A549 (cell line): ENCODE measurements around the gene LMF1. TPM values are rescaled to one million over a fixed set of nuclear protein-coding genes. Genes with fewer than 3 reads are reported as not detected.

ENCODE experiments used
- ATAC-seq, 2 experiments: fragments of 200-7000 bp in 1 of 2; fragments of >200 bp in 1 of 2; cut with Nextera tagmentation in 1 of 2; cut with Tn5 transposase in 1 of 2; 3 replicates each; pipeline versions ENCODE4 v1.8.0 to v1.9.1; 2018 to 2020; ENCODE audit warnings: mild to moderate bottlenecking in 1 of 2, moderate library complexity in 1 of 2
- CTCF ChIA-PET: fragments of 300-600 bp; sonication (Branson Sonifier 250); formaldehyde crosslinking; extraction: SDS; loops from one replicate; lab custom pipeline; 2021; ENCODE audit warnings: antibody characterized with exemption, inconsistent platforms; lab: Yijun Ruan, JAX
- POLR2A ChIA-PET: fragments of 350-600 bp; formaldehyde crosslinking; extraction: SDS; loops from one replicate; lab custom pipeline; 2021; ENCODE audit warnings: antibody characterized with exemption, inconsistent platforms; lab: Yijun Ruan, JAX
- DNase-seq, 2 experiments: peaks; one replicate each; pipeline versions ENCODE4 v3.0.0 to v3.0.0-alpha.2; 2011 to 2016; ENCODE audit warnings: low read depth in 1 of 2, low spot score in 1 of 2
- FAIRE-seq: peaks from 2 replicates; lab custom pipeline; 2011; peaks lifted over from hg19 to GRCh38; lab: Jason Lieb, UNC
- H3K27ac ChIP-seq, 2 experiments: fragments of >200 bp; sonication (Bioruptor Twin); formaldehyde crosslinking; 3 replicates each; pipeline ENCODE4 v1.5.1; 2016 to 2017
- H3K4me1 ChIP-seq: fragments of >200 bp; sonication (Bioruptor Twin); formaldehyde crosslinking; 3 replicates; pipeline ENCODE4 v1.6.1; 2016
- H3K4me2 ChIP-seq: fragments of >200 bp; sonication (Bioruptor Twin); formaldehyde crosslinking; 3 replicates; pipeline ENCODE4 v1.6.1; 2016
- H3K4me3 ChIP-seq: fragments of >200 bp; sonication (Bioruptor Twin); formaldehyde crosslinking; 3 replicates; pipeline ENCODE4 v1.5.1; 2016
- H3K9me3 ChIP-seq: fragments of >200 bp; sonication (Bioruptor Twin); formaldehyde crosslinking; 3 replicates; pipeline ENCODE4 v1.6.1; 2016
- BHLHE40 ChIP-seq: IDR thresholded peaks from 2 replicates; pipeline ENCODE4 v1.6.1; 2012; ENCODE audit warnings: low read depth, low read length, inconsistent platforms
- CHD2 ChIP-seq: fragments of 150-350 bp; IDR thresholded peaks from 2 replicates; pipeline ENCODE4 v1.6.1; 2014; ENCODE audit warnings: low read length; ENCODE audit not compliant: partially characterized antibody
- CHD4 ChIP-seq: fragments of 200-600 bp; sonication (generic); IDR thresholded peaks from 2 replicates; pipeline ENCODE4 v1.6.1; 2016; ENCODE audit warnings: antibody characterized with exemption, mild to moderate bottlenecking, borderline replicate concordance
- ESRRA ChIP-seq: fragments of 150-350 bp; IDR thresholded peaks from 2 replicates; pipeline ENCODE4 v1.6.1; 2014; ENCODE audit warnings: mild to moderate bottlenecking, low read length, borderline replicate concordance
- FOSL2 ChIP-seq, 2 experiments: fragments of 450-650 bp in 1 of 2; fragments of >200 bp in 1 of 2; sonication (Bioruptor Twin) in 1 of 2; formaldehyde crosslinking; IDR thresholded peaks; 2 replicates each; pipeline versions ENCODE4 v1.5.0 to v1.6.1; 2016 to 2020; ENCODE audit warnings: mild to moderate bottlenecking in 1 of 2, moderate library complexity in 1 of 2
- HDAC2 ChIP-seq: fragments of 200-600 bp; sonication (generic); IDR thresholded peaks from 2 replicates; pipeline ENCODE4 v1.6.1; 2016
- HOXA7 ChIP-seq: fragments of 250-450 bp; sonication (Bioruptor Pico); IDR thresholded peaks from 2 replicates; pipeline ENCODE4 v1.5.0; 2020; ENCODE audit warnings: mild to moderate bottlenecking, moderate library complexity
- HOXB13 ChIP-seq: fragments of 250-450 bp; sonication (Bioruptor Pico); IDR thresholded peaks from 2 replicates; pipeline ENCODE4 v1.5.0; 2020; ENCODE audit warnings: low read depth, mild to moderate bottlenecking, moderate library complexity
- JUN ChIP-seq, 2 experiments: fragments of >200 bp; sonication (Bioruptor Twin); formaldehyde crosslinking; IDR thresholded peaks; 2 replicates in 1 of 2; 3 replicates in 1 of 2; pipeline ENCODE4 v1.6.1; 2016 to 2017
- KDM1A ChIP-seq: fragments of 200-600 bp; sonication (generic); IDR thresholded peaks from 2 replicates; pipeline ENCODE4 v1.6.1; 2016; ENCODE audit warnings: low read depth, mild to moderate bottlenecking
- MAZ ChIP-seq: fragments of 150-350 bp; IDR thresholded peaks from 2 replicates; pipeline ENCODE4 v1.6.1; 2014; ENCODE audit warnings: antibody characterized with exemption, low read depth, low read length, borderline replicate concordance
- PHF8 ChIP-seq: fragments of 200-600 bp; sonication (generic); IDR thresholded peaks from 2 replicates; pipeline ENCODE4 v1.6.1; 2016; ENCODE audit warnings: low read depth, mild to moderate bottlenecking, antibody characterized with exemption, moderate library complexity, borderline replicate concordance
- SREBF2 ChIP-seq: fragments of 450-650 bp; IDR thresholded peaks from 2 replicates; pipeline ENCODE4 v1.6.1; 2014; ENCODE audit warnings: mild to moderate bottlenecking, moderate library complexity
- TFCP2L1 ChIP-seq: fragments of 250-450 bp; sonication (Bioruptor Pico); IDR thresholded peaks from 2 replicates; pipeline ENCODE4 v1.5.0; 2021; ENCODE audit warnings: mild to moderate bottlenecking
- ZNF302 ChIP-seq: fragments of 250-450 bp; sonication (Bioruptor Pico); IDR thresholded peaks from 2 replicates; pipeline ENCODE4 v1.9.0; 2021; ENCODE audit warnings: inconsistent platforms, mild to moderate bottlenecking, moderate library complexity
- WGBS: methylation state at CpG from one replicate; pipeline ENCODE4 v1.1.6; 2017; ENCODE audit errors: missing lambda C conversion rate; 5-methylcytosine and 5-hydroxymethylcytosine counted together
- polyA plus RNA-seq, 4 experiments: library from polyadenylated mRNA; depleted of rRNA in 3 of 4; stranded (reverse); fragments of >200 nt; fragmentation: RNase III in 1 of 4; extraction: RNeasy Plus Mini Kit Qiagen cat#74134 plus additional on column Dnase treatment in 1 of 4; gene quantifications; 2 replicates in 3 of 4; 3 replicates in 1 of 4; pipeline ENCODE4 v1.2.3, GENCODE V29; 2011 to 2017
- TF ChIP-seq, protein P1 (sequence below): IDR thresholded peaks from 2 replicates; pipeline ENCODE4 v1.6.1; 2012
- TF ChIP-seq, protein P2 (sequence below): IDR thresholded peaks from 2 replicates; pipeline ENCODE4 v1.6.1; 2012; ENCODE audit warnings: low read depth, borderline replicate concordance
- TF ChIP-seq, protein P3 (sequence below): fragments of 450-650 bp; IDR thresholded peaks from 2 replicates; pipeline ENCODE4 v1.6.1; 2014; ENCODE audit warnings: antibody characterized with exemption
- TF ChIP-seq, protein P4 (sequence below): fragments of 250-450 bp; sonication (Bioruptor Pico); IDR thresholded peaks from 2 replicates; pipeline ENCODE4 v1.5.0; 2021; ENCODE audit warnings: mild to moderate bottlenecking, moderate library complexity, borderline replicate concordance

LMF1 gene
- polyA plus RNA-seq, 2 of the 4 experiments (the other 2 are of a cell fraction): 8.8 to 10.9 TPM

DNA sequence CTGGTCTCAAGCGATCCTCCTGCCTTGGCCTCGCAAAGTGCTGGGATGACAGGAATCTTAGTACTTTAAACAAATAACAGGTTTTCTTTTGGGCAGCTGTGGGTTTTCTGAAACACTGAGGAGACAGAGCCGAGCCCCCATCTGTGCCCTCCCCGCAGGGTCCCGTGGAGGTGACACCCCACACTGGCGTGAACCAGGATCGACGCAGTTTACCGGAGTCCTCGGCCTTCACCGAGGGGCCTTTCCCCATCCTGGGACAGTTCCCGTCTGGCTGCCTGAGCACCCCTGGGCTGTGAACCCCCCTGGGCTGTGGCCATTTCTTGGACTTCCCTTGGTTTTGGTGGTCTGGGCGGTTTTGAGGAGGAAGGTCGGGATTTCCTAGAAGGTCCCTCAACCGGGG, 154.9 kb downstream of the LMF1 start:
- Histone ChIP-seq H3K4me3 (no peak overlapping the region), H3K27ac (no peak overlapping the region), H3K4me2 (no peak overlapping the region), H3K4me1 (peaks cover 11% of the 10 kb centered on the region; the same call in 2 of the 3 replicates), H3K9me3 (peaks cover 3% of the 10 kb centered on the region; the same call in 1 of the 3 replicates)
- DNase-seq (no peak), ATAC-seq (no peak), FAIRE-seq (no peak)
- TF ChIP-seq JUN (IDR thresholded peaks at IDR 0.05) (no peak), MAZ (no peak), PHF8 (no peak), CHD2 (no peak), HDAC2 (no peak)
- TF ChIP-seq, protein P1, sequence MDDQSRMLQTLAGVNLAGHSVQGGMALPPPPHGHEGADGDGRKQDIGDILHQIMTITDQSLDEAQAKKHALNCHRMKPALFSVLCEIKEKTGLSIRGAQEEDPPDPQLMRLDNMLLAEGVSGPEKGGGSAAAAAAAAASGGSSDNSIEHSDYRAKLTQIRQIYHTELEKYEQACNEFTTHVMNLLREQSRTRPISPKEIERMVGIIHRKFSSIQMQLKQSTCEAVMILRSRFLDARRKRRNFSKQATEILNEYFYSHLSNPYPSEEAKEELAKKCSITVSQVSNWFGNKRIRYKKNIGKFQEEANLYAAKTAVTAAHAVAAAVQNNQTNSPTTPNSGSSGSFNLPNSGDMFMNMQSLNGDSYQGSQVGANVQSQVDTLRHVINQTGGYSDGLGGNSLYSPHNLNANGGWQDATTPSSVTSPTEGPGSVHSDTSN: no peak
- TF ChIP-seq, protein P2, sequence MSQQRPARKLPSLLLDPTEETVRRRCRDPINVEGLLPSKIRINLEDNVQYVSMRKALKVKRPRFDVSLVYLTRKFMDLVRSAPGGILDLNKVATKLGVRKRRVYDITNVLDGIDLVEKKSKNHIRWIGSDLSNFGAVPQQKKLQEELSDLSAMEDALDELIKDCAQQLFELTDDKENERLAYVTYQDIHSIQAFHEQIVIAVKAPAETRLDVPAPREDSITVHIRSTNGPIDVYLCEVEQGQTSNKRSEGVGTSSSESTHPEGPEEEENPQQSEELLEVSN: no peak
- 86% methylated on average over 15 of the region's 15 CpGs for WGBS
- POLR2A ChIA-PET: no interaction called here
- CTCF ChIA-PET: interaction anchor here (0.6 to 5.0 kb wide), 3 partner anchors 79 to 287 kb away, joined by 3 to 32 read pairs (median 10); no protein-coding TSS in a partner anchor

DNA sequence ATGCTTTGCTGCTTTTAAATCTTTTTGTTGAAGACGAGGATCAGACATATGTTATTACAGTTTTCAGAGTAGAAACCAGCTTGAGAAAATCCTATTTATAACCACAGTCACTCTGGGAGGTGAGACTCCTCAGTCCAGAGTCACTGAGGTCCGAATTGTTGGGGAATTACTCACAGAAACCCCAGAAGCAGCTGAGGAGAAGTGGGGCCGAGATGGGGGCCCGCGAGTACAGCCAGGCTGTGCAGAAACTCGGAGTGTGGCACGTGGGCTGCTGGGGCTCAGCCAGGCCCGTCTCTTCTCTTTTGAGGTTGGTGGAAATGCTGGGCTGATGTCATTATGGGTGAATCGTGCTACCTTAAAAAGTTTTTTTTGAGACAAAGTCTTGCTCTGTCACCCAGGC, 155.8 kb downstream of the LMF1 start:
- 75% methylated on average over 9 of the region's 9 CpGs for WGBS
- H3K4me1 ChIP-seq: peaks cover 11% of the 10 kb centered on the region; the same call in 2 of the 3 replicates
- H3K4me3 ChIP-seq: no peak overlapping the region
- peaks cover 3% of the 10 kb centered on the region; the same call in 1 of the 3 replicates for H3K9me3 ChIP-seq
- FAIRE-seq (no peak), ATAC-seq (no peak), DNase-seq (no peak)
- ChIA-PET POLR2A (no interaction called here), CTCF (interaction anchor here (0.5 to 5.4 kb wide), 14 partner anchors 10 to 970 kb away, joined by 3 to 91 read pairs (median 4); partner anchors contain the start of gene GNG13)
- no peak overlapping the region for H3K4me2 ChIP-seq
- TF ChIP-seq, protein P3, sequence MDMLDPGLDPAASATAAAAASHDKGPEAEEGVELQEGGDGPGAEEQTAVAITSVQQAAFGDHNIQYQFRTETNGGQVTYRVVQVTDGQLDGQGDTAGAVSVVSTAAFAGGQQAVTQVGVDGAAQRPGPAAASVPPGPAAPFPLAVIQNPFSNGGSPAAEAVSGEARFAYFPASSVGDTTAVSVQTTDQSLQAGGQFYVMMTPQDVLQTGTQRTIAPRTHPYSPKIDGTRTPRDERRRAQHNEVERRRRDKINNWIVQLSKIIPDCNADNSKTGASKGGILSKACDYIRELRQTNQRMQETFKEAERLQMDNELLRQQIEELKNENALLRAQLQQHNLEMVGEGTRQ: no peak
- TF ChIP-seq KDM1A: no peak
- no peak for TF ChIP-seq ZNF302 (CRISPR knock-in tag)
- no peak for TF ChIP-seq HOXB13 (CRISPR knock-in tag)
- no peak for TF ChIP-seq ESRRA
- TF ChIP-seq, protein P4, sequence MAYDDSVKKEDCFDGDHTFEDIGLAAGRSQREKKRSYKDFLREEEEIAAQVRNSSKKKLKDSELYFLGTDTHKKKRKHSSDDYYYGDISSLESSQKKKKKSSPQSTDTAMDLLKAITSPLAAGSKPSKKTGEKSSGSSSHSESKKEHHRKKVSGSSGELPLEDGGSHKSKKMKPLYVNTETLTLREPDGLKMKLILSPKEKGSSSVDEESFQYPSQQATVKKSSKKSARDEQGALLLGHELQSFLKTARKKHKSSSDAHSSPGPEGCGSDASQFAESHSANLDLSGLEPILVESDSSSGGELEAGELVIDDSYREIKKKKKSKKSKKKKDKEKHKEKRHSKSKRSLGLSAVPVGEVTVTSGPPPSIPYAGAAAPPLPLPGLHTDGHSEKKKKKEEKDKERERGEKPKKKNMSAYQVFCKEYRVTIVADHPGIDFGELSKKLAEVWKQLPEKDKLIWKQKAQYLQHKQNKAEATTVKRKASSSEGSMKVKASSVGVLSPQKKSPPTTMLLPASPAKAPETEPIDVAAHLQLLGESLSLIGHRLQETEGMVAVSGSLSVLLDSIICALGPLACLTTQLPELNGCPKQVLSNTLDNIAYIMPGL: no peak
- TF ChIP-seq SREBF2: no peak
- TF ChIP-seq FOSL2 (IDR thresholded peaks at IDR 0.05): no peak
- no peak for TF ChIP-seq FOSL2 (CRISPR knock-in tag; IDR thresholded peaks at IDR 0.05)
- TF ChIP-seq HDAC2: no peak
- TF ChIP-seq BHLHE40: no peak
- TF ChIP-seq, protein P2: no peak
- TF ChIP-seq CHD4: no peak
- no peak for TF ChIP-seq TFCP2L1 (CRISPR knock-in tag)
- TF ChIP-seq HOXA7 (CRISPR knock-in tag): no peak
- no peak overlapping the region for H3K27ac ChIP-seq
